HG03442 (cell line): ENCODE measurements around the gene GAPVD1.
"Not testable (repeated sequence)": the region's sequence is repeated elsewhere in the genome, so short reads cannot be mapped to it uniquely, and the experiment has no call there.

Experiments
- ATAC-seq: cut with Tn5 transposase; IDR thresholded peaks from one replicate; pipeline ENCODE4 v1.9.1; 2021; ENCODE audit warnings: mild to moderate bottlenecking, moderate library complexity; ENCODE audit not compliant: unreplicated experiment

GAPVD1 gene

GRCh38 chr9:125372441-125373226 lies 111.0 kb downstream of the GAPVD1 start:
- ATAC-seq: no peak

GRCh38 chr9:125374443-125375309 lies 113.0 kb downstream of the GAPVD1 start:
- ATAC-seq: no peak

- ATAC-seq: no peak
Measured at GRCh38 chr9:125375820-125376219, 114.2 kb downstream of the GAPVD1 start.

GRCh38 chr9:125376261-125377226 lies 114.9 kb downstream of the GAPVD1 start:
- no peak for ATAC-seq

GRCh38 chr9:125377584-125378250 lies 116.1 kb downstream of the GAPVD1 start:
- no peak for ATAC-seq

GRCh38 chr9:125378778-125379177 lies 117.2 kb downstream of the GAPVD1 start:
- no peak for ATAC-seq

GRCh38 chr9:125379208-125379607 lies 117.6 kb downstream of the GAPVD1 start:
- ATAC-seq: no peak

GRCh38 chr9:125380406-125380805 lies 118.8 kb downstream of the GAPVD1 start:
- ATAC-seq: no peak

GRCh38 chr9:125387861-125388524 lies 126.4 kb downstream of the GAPVD1 start:
- ATAC-seq: no peak

GRCh38 chr9:125388978-125389377 lies 127.4 kb downstream of the GAPVD1 start:
- no peak for ATAC-seq

- ATAC-seq: no peak
Measured at GRCh38 chr9:125391704-125392103, 130.1 kb downstream of the GAPVD1 start.

GRCh38 chr9:125393426-125393825 lies 131.8 kb downstream of the GAPVD1 start:
- no peak for ATAC-seq

GRCh38 chr9:125396799-125397198 lies 135.2 kb downstream of the GAPVD1 start:
- ATAC-seq: no peak

GRCh38 chr9:125397736-125398135 lies 136.1 kb downstream of the GAPVD1 start:
- ATAC-seq: no peak

- ATAC-seq: no peak
Measured at GRCh38 chr9:125398243-125398642, 136.6 kb downstream of the GAPVD1 start.

GRCh38 chr9:125399165-125399564 lies 137.5 kb downstream of the GAPVD1 start:
- ATAC-seq: no peak

GRCh38 chr9:125399666-125400065 lies 138.0 kb downstream of the GAPVD1 start:
- no peak for ATAC-seq

- ATAC-seq: not testable (repeated sequence)
Measured at GRCh38 chr9:125400232-125400631, 138.6 kb downstream of the GAPVD1 start.
